Measurements from ENCODE around the gene UBE3C.

DNA sequence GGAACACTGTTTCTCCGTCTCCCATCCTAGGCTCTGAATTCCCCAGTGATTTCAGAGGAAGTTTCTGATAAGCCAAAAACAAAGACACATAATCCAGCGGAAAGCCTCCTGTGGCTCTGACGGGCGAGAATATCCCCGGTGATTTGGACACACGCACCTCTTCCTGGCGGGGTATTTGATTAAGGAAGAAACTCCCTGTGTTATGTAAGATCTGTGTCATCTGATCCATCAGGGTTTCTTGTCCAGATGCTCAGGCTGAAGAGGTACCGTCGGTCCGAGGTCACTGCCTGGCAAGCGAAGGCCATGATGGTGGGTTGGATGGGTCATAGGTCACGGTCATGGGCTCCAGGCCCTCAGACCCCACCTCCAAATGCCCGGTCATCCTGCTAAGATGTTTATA is 158.5 kb downstream of the UBE3C start:
- TF ChIP-seq, protein P1, sequence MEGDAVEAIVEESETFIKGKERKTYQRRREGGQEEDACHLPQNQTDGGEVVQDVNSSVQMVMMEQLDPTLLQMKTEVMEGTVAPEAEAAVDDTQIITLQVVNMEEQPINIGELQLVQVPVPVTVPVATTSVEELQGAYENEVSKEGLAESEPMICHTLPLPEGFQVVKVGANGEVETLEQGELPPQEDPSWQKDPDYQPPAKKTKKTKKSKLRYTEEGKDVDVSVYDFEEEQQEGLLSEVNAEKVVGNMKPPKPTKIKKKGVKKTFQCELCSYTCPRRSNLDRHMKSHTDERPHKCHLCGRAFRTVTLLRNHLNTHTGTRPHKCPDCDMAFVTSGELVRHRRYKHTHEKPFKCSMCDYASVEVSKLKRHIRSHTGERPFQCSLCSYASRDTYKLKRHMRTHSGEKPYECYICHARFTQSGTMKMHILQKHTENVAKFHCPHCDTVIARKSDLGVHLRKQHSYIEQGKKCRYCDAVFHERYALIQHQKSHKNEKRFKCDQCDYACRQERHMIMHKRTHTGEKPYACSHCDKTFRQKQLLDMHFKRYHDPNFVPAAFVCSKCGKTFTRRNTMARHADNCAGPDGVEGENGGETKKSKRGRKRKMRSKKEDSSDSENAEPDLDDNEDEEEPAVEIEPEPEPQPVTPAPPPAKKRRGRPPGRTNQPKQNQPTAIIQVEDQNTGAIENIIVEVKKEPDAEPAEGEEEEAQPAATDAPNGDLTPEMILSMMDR (optimal IDR thresholded peaks at IDR 0.05 in 1 of 3, IDR thresholded peaks at IDR 0.05 in 1 of 3, conservative IDR thresholded peaks at IDR 0.05 in 1 of 3; ENCODE audit: extremely low read depth in 1 of 3, insufficient read depth in 2 of 3, low read length in 3 of 3), result no peak
- no peak for TF ChIP-seq EZH2 (IDR thresholded peaks at IDR 0.05; ENCODE audit: low read length)
